ENCODE results near the gene CTDNEP1.

- TF ChIP-seq TAF1 (conservative IDR thresholded peaks at IDR 0.05) (no peak), GABPA (IDR thresholded peaks at IDR 0.05 in 1 of 2, conservative IDR thresholded peaks at IDR 0.05 in 1 of 2) (no peak), CTCF (IDR thresholded peaks at IDR 0.05; ENCODE audit: low read depth, low read length, missing input control) (no peak), SP1 (IDR thresholded peaks at IDR 0.05) (no peak), REST (IDR thresholded peaks at IDR 0.05) (no peak), ATF3 (IDR thresholded peaks at IDR 0.05) (no peak), RAD21 (IDR thresholded peaks at IDR 0.05) (no peak), FOXA1 (IDR thresholded peaks at IDR 0.05) (no peak), YY1 (IDR thresholded peaks at IDR 0.05) (no peak)
Observed at GRCh38 chr17:7195971-7196370, 55.6 kb downstream of the CTDNEP1 start.
